GM18526 (cell line): Measurements from ENCODE around the gene HOATZ.

Source experiments
- POLR2A ChIP-seq: IDR thresholded peaks from 3 replicates; pipeline ENCODE4 v1.6.1; 2011; ENCODE audit not compliant: insufficient read length; ENCODE audit errors: extremely low read depth

Gene HOATZ

DNA sequence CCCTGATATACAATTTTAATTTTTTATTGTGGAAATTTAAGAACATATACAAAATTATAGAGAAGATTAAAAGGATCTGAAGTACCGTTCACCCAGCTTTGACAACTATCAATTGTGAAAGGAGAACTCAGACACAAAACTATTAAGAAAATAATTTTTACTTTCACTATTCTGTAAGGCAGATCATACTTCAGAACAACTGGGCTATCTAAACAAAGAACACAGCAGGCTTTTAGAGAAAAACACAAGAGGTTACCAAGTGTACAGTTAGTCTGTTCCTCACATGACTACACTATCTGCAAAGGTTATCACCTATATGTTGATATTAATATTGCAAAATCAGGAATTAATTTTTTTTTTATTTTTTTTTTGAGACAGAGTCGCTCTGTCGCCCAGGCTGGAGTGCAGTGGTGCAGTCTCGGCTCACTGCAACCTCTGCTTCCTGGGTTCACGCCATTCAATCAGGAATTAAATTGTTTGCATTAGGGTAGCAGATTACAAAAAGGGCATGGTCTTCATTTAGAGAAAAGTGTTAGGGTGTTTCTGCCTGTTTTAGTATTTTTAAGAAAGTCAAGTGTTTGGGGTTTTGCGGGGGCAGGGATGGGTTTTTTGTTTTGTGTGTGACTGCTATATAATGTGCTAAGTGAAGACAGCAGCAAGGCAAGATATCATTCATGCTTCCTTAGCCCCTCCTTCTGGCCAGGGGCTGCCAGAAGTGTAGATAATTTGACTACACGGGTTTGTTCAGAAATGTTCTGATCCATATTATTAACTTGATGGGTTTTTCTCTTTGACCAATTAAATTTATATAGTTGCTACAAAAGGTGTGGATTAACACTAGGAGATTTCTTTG, 60.0 kb downstream of the HOATZ start:
- no peak for TF ChIP-seq POLR2A

DNA sequence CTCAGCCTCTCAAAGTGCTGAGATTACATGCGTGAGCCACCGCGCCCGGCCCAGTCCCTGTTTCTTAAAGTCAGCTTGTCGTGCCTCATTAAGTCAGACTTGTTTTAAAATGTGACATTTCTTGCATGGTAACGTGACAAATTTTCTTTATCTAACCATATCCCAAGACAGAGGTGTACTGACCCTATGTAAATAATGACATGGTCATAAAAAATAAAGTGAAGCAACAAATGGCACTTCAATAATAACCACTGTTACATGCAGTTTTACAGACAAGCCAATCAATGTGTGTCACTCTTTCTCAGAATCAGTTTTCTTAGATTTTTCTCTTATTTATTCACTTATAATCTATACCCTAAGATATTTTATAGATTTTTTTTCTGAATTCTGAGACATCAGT, 61.2 kb downstream of the HOATZ start:
- TF ChIP-seq POLR2A = no peak

DNA sequence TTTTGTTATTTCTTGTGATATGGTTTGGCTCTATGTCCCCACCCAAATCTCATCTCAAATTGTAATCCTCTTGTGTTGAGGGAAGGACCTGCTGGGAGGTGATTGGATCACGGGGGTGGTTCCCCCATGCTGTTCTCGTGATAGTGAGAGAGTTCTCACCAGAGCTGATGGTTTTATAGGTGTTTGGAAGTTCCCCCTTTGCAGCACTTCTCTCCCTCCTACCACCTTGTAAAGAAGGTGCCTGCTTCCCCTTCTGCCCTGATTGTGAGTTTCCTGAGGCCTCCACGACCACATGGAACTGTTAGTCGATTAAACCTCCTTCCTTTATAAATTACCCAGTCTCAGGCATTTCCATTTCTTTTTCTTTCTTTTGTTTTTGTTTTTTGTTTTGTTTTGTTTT, 63.2 kb downstream of the HOATZ start:
- TF ChIP-seq POLR2A = no peak

DNA sequence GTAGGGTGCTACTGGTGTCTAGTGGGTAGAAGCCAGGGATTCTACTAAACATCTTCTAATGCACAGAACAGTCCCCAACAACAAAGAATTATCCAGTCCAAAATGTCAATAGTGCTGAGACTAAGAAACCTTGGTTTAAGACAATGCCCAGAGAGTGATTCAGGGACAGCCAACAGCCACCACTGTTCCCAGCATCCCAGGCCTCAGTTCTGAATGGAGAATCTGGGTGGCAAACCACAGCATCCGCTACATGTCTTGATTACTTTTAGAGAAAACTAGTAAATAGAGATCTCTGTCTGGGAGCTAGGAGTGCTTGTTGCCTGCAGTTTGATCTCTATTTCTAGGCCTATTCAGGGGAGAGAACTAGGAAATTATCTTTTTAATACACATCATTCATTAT, 66.8 kb downstream of the HOATZ start:
- no peak for TF ChIP-seq POLR2A

DNA sequence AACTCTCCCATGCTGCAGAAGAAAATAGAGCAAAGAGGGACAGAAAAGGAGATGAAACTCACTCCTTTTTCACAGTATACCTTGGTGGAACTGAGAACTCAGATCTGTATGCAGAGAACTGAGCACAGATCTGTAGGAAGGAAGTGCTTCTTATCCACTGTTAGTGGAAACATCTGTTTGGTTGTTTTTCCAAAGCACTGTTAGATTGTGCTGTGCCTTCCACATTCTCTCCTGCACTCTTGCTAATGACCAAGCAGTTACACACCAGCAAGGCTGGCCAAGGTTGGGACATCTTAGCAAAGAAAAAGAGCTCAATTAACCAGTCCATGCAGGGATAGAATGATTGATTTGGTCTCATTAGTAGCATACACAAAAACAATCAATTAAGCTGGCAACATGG, 67.6 kb downstream of the HOATZ start:
- TF ChIP-seq POLR2A = no peak

DNA sequence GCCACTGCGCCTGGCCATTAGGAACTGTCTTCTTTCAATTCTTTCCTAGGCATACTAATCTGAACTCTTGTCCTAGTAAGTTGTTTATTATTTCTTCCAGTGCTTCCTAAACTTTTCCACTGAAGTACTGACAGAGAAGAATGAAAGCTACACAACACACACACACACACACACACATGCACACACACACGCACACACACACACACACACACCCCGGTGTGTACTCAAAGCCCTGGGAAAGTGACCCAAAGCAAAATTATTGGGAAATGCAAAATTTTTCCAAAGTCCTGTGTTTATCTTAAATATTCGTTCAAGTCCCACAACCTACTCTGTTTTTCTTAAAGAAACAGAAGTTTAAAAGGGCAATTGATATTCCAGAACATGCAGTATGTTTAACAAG, 68.3 kb downstream of the HOATZ start:
- TF ChIP-seq POLR2A = no peak

DNA sequence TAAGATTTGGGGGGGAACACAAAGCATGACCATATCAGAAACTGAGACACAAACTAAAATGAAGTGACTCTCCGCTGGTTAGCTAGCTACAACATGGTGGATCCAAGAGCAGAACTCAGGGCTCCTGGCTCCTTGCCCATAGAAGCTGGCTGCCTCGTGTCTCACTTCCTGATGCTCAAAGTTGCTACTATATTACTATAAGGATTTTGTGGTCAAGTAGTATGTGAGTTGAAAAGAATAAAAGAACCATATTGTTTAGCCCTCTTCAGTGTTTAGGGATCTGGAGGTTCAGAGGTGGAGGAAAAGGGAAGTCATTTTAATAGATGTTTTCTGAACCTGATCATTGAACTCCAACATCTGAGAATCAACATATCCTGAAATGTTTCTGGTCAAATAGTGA, 70.8 kb downstream of the HOATZ start:
- TF ChIP-seq POLR2A = no peak

DNA sequence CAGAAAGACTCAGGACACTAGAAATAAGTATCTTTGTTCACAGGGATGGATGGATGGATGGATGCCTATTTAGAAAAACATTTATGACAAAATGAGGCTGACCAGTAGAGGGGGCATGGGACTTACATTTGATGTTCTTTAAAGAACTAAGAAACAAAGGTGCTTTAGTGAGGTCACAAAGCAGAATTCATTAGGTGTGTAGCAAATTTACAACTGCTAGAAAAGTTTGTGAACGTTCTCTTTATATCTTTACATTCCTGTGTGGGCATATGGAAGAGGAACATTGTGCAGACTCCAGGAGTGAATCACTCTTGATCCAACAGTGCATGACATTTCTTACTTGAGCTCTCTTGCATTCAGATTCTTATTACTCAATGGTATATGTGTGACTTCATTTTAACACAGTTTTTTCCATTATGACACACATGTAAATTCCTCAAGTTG, 71.8 kb downstream of the HOATZ start:
- no peak for TF ChIP-seq POLR2A
